BLaER1 treated with 17β-estradiol and CSF1 and Interleukin-3, amounts not matched to agents 10 nM and 100 nM (cell line): ENCODE data around the gene GCAT.

ENCODE experiments used
- H3K27ac ChIP-seq, 11 experiments: shearing (Covaris generic); formaldehyde crosslinking; 2 replicates each; pipeline ENCODE4 v1.8.1; 2022
- H3K27me3 ChIP-seq, 11 experiments: shearing (Covaris generic); formaldehyde crosslinking; 2 replicates each; pipeline ENCODE4 v1.8.1; 2022
- H3K36me3 ChIP-seq, 11 experiments: shearing (Covaris generic); formaldehyde crosslinking; 2 replicates each; pipeline ENCODE4 v1.8.1; 2022
- H3K4me1 ChIP-seq, 10 experiments: shearing (Covaris generic); formaldehyde crosslinking; 2 replicates each; pipeline ENCODE4 v1.8.1; 2022
- H3K4me2 ChIP-seq, 11 experiments: shearing (Covaris generic); formaldehyde crosslinking; 2 replicates each; pipeline ENCODE4 v1.8.1; 2022
- H3K4me3 ChIP-seq, 10 experiments: shearing (Covaris generic); formaldehyde crosslinking; 2 replicates each; pipeline ENCODE4 v1.8.1; 2022
- H3K9ac ChIP-seq, 11 experiments: shearing (Covaris generic); formaldehyde crosslinking; 2 replicates each; pipeline ENCODE4 v1.8.1; 2022
- H3K9me3 ChIP-seq, 11 experiments: shearing (Covaris generic); formaldehyde crosslinking; replicated peaks in 1 of 11; 2 replicates each; pipeline ENCODE4 v1.8.1; 2022
- H4K20me1 ChIP-seq, 11 experiments: shearing (Covaris generic); formaldehyde crosslinking; 2 replicates each; pipeline ENCODE4 v1.8.1; 2022
- Cebpa-rat ChIP-seq, 11 experiments: shearing (Covaris generic); IDR thresholded peaks; 2 replicates each; pipeline ENCODE4 v1.8.1; 2022

The GCAT gene

DNA sequence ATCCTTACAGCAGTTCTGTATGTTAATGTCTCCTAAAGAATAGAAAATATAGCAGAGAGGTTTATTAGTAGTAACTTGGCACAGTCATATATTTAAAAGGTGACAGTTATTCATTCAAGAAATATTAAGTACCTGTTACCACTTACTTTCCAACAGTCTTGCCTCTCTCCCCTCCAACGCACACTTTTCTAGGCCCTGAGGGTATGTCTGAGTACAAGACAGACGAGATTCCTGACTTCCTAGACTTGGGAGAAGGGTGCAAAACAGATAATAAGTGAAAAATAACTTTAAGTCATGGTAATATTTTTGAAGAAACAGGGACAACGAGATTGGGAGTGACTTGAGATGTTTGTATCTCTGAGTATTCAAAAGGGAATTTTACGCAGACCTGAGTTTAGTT, 43.1 kb downstream of the GCAT start:
- Histone ChIP-seq H3K9ac (peak overlapping the region in 10 of 11 experiments; percentile 41 to 96 (median 90); a peak in 17 of 22 replicates), H3K27me3 (no peaks in the 10 kb centered on the region), H3K36me3 (peaks cover 51 to 61% (median 56%) of the 10 kb centered on the region in 11 experiments), H3K27ac (peak overlapping the region in 3 of 11 experiments; percentile 89 to 92 (median 91); a peak in 1 of 22 replicates), H3K4me1 (peaks cover 26 to 37% (median 30%) of the 10 kb centered on the region in 10 experiments), H3K4me2 (peak overlapping the region; percentile 87 to 99 (median 91); a peak in 20 of 22 replicates), H3K4me3 (peak overlapping the region in 6 of 10 experiments; percentile 73 to 82 (median 81); a peak in 9 of 20 replicates), H4K20me1 (peaks cover 20 to 63% (median 57%) of the 10 kb centered on the region in 11 experiments; a peak in 21 of 22 replicates), H3K9me3 (no peaks in the 10 kb centered on the region)
- no peak for TF ChIP-seq Cebpa-rat (IDR thresholded peaks at IDR 0.05)

- Histone ChIP-seq H3K4me2 (no peak overlapping the region), H3K36me3 (peaks cover 67 to 77% (median 72%) of the 10 kb centered on the region in 11 experiments), H4K20me1 (peaks cover 20 to 79% (median 73%) of the 10 kb centered on the region in 11 experiments; a peak in 21 of 22 replicates), H3K4me3 (no peak overlapping the region), H3K9ac (peak overlapping the region in 7 of 11 experiments; percentile 11 to 90 (median 21); a peak in 4 of 22 replicates), H3K27me3 (no peaks in the 10 kb centered on the region), H3K27ac (no peak overlapping the region), H3K9me3 (no peaks in the 10 kb centered on the region), H3K4me1 (peaks cover 26 to 37% (median 30%) of the 10 kb centered on the region in 10 experiments)
- no peak for TF ChIP-seq Cebpa-rat (IDR thresholded peaks at IDR 0.05)
Measured at GRCh38 chr22:37852418-37852817, 44.7 kb downstream of the GCAT start.

GRCh38 chr22:37854946-37855345, 47.2 kb downstream of the GCAT start:
- no peak overlapping the region for H3K4me2 ChIP-seq
- peaks cover 92 to 100% (median 97%) of the 10 kb centered on the region in 11 experiments for H3K36me3 ChIP-seq
- no peak overlapping the region for H3K27ac ChIP-seq
- no peaks in the 10 kb centered on the region for H3K9me3 ChIP-seq
- 0 out of 22 replicates have a peak overlapping the region, but pooled peaks of 1 of the 11 experiments have one; percentile 18 for H3K9ac ChIP-seq
- no peak overlapping the region for H3K4me3 ChIP-seq
- TF ChIP-seq Cebpa-rat (IDR thresholded peaks at IDR 0.05) = no peak
- H3K27me3 ChIP-seq = no peaks in the 10 kb centered on the region
- peaks cover 31 to 100% (median 98%) of the 10 kb centered on the region in 11 experiments; a peak in 21 of 22 replicates for H4K20me1 ChIP-seq
- peaks cover 14 to 27% (median 17%) of the 10 kb centered on the region in 10 experiments for H3K4me1 ChIP-seq

GRCh38 chr22:37855462-37855861, 47.7 kb downstream of the GCAT start:
- Histone ChIP-seq H3K4me3 (no peak overlapping the region), H3K4me2 (no peak overlapping the region), H3K36me3 (peaks cover 98 to 100% (median 100%) of the 10 kb centered on the region in 11 experiments), H3K9me3 (no peaks in the 10 kb centered on the region), H3K4me1 (peaks cover 9 to 22% (median 12%) of the 10 kb centered on the region in 10 experiments), H3K27me3 (no peaks in the 10 kb centered on the region), H3K27ac (no peak overlapping the region), H3K9ac (no peak overlapping the region), H4K20me1 (peaks cover 31 to 100% (median 99%) of the 10 kb centered on the region in 11 experiments; a peak in 21 of 22 replicates)
- no peak for TF ChIP-seq Cebpa-rat (IDR thresholded peaks at IDR 0.05)

DNA sequence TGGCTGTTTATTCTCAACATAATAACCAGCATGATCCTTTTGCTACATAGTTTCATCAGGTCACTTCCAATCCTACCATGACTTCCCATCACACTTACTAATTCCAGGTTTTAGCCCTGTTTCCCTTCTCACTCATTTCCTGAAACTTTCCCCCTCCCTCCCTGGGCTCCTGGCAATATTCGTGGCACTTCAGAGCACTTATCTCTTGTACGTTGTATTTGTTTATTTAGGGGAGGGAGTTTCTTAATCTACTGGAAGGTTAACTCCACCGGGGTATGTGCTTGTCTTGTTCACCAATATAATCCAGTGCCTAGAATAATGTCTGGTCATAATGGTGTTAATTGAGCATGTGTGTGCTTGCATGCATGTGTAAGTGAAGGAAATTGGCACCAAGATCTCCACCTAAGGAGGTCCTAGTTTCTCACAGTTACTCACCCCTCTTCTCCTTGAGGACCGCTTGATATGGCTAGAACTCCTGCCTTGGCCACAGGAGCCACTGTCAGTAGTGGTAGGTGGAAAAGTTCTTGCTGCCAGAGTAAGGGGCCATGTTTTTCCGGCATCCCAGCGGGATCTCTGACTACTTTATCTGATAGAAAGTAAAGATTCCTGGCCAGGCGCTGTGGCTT, 53.2 kb downstream of the GCAT start:
- no peaks in the 10 kb centered on the region for H3K9me3 ChIP-seq
- peaks cover 29 to 100% (median 98%) of the 10 kb centered on the region in 11 experiments; a peak in 21 of 22 replicates for H4K20me1 ChIP-seq
- no peak overlapping the region for H3K27ac ChIP-seq
- H3K4me3 ChIP-seq = no peak overlapping the region
- no peak for TF ChIP-seq Cebpa-rat (IDR thresholded peaks at IDR 0.05)
- no peaks in the 10 kb centered on the region for H3K27me3 ChIP-seq
- H3K4me1 ChIP-seq = no peaks in the 10 kb centered on the region
- no peak overlapping the region for H3K4me2 ChIP-seq
- peak overlapping the region in 1 of 11 experiments; percentile 21; a peak in 2 of 22 replicates for H3K9ac ChIP-seq
- H3K36me3 ChIP-seq = peaks cover 99 to 100% (median 100%) of the 10 kb centered on the region in 11 experiments

DNA sequence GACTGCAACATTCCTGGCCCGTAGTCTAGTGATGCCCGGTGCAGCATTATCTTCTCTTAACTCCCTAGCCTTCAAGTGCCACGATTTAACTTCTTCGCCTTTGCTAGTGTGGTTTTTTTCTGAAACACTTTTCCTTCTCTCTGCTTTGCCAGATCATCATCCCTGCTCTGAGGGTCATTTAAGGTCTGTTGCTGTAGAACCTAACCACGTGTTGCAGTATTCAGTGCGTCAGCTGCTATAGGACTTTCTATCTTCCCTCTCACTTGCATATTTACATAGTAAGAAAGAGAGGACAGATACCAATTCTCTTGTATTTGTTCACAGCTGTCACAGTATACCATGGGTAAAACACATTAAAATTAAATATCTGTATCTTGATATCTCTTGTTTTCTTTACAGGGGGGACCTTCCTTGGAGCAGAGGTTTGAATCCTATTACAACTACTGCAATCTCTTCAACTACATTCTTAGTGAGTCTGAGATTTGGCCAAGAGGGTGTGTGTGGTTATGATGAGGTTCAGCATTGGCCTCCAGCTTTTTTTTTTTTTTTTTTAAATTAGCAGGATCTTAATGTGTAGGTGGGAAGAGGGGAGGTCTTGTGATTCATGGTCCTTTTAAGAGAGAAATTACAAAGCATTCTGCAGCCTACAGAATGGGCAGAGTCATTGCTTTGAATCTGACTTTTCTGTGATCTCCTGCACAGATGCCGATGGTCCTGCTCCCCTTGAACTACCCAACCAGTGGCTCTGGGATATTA, 55.0 kb downstream of the GCAT start:
- H3K9ac ChIP-seq = no peak overlapping the region; a peak in 1 of 22 replicates
- H3K36me3 ChIP-seq = peaks cover 97 to 100% (median 100%) of the 10 kb centered on the region in 11 experiments
- TF ChIP-seq Cebpa-rat (IDR thresholded peaks at IDR 0.05) = no peak
- H3K4me3 ChIP-seq = no peak overlapping the region
- H3K4me2 ChIP-seq = no peak overlapping the region
- H3K4me1 ChIP-seq = no peaks in the 10 kb centered on the region
- H3K27ac ChIP-seq = no peak overlapping the region
- H3K9me3 ChIP-seq = no peaks in the 10 kb centered on the region
- H4K20me1 ChIP-seq = peaks cover 29 to 100% (median 94%) of the 10 kb centered on the region in 11 experiments; a peak in 21 of 22 replicates
- H3K27me3 ChIP-seq = no peaks in the 10 kb centered on the region

DNA sequence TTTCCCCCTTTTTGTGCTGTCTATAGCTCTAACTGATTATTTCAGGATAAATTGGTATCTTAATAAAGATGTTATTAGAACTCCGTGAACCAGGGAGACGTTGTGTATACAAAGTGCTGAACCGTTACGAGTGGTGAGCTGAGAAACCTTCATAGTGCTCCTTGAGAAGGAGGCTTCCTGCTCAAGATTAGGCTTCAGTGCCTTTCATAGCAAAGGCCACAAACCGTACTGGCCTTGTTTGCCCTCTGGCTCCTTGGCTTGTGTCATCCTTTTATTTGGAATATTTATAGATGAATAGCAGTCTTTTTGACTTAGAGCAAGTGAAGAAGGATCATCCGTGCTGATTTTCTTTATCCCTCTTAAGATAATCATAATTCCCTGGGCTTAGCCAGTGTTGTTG, 57.8 kb downstream of the GCAT start:
- TF ChIP-seq Cebpa-rat (IDR thresholded peaks at IDR 0.05) = no peak
- peaks cover 23 to 100% (median 92%) of the 10 kb centered on the region in 11 experiments; a peak in 21 of 22 replicates for H4K20me1 ChIP-seq
- no peaks in the 10 kb centered on the region for H3K27me3 ChIP-seq
- no peaks in the 10 kb centered on the region for H3K4me1 ChIP-seq
- 0 out of 22 replicates have a peak overlapping the region, but pooled peaks of 1 of the 11 experiments have one; percentile 9 for H3K9ac ChIP-seq
- H3K36me3 ChIP-seq = peaks cover 96 to 100% (median 100%) of the 10 kb centered on the region in 11 experiments
- no peak overlapping the region for H3K27ac ChIP-seq
- H3K4me3 ChIP-seq = no peak overlapping the region
- no peak overlapping the region for H3K4me2 ChIP-seq
- no peaks in the 10 kb centered on the region for H3K9me3 ChIP-seq
